Smooth muscle cell of the brain vasculature (primary cell): ENCODE results near the gene GSDME.
A peak's percentile ranks its signal among the peaks of the same experiment; 100 is the strongest.
"Not testable (repeated sequence)": the region's sequence is repeated elsewhere in the genome, so short reads cannot be mapped to it uniquely, and the experiment has no call there.

Experiments used
- DNase-seq: peaks from one replicate; pipeline ENCODE4 v3.0.0-alpha.2; 2012; ENCODE audit warnings: low read depth, low spot score

The GSDME gene

GRCh38 chr7:24742506-24743162 lies 14.6 kb downstream of the GSDME start:
- no peak for DNase-seq

GRCh38 chr7:24741679-24742505 lies 15.4 kb downstream of the GSDME start:
- peak; percentile 86 for DNase-seq

- no peak for DNase-seq
These were observed 16.4 kb downstream of the GSDME start for GRCh38 chr7:24740871-24741270.

- no peak for DNase-seq
These were observed 18.0 kb downstream of the GSDME start for GRCh38 chr7:24739306-24739705.

- no peak for DNase-seq
These were observed 18.7 kb downstream of the GSDME start for GRCh38 chr7:24738577-24738976.

GRCh38 chr7:24737281-24737680 lies 20.0 kb downstream of the GSDME start:
- DNase-seq, result no peak

GRCh38 chr7:24735594-24735993 lies 21.7 kb downstream of the GSDME start:
- not testable (repeated sequence) for DNase-seq

GRCh38 chr7:24734306-24734705 lies 23.0 kb downstream of the GSDME start:
- no peak for DNase-seq

GRCh38 chr7:24733414-24734060 lies 23.7 kb downstream of the GSDME start:
- no peak for DNase-seq

- no peak for DNase-seq
These were observed 24.4 kb downstream of the GSDME start for GRCh38 chr7:24732646-24733413.

- no peak for DNase-seq
These were observed 26.0 kb downstream of the GSDME start for GRCh38 chr7:24731313-24731712.

GRCh38 chr7:24730018-24730369 lies 27.3 kb downstream of the GSDME start:
- DNase-seq, result no peak

- no peak for DNase-seq
These were observed 27.8 kb downstream of the GSDME start for GRCh38 chr7:24729365-24730017.

- DNase-seq, result no peak
These were observed 28.5 kb downstream of the GSDME start for GRCh38 chr7:24728503-24729364.

- DNase-seq, result no peak
These were observed 29.2 kb downstream of the GSDME start for GRCh38 chr7:24728121-24728500.

- DNase-seq, result no peak
These were observed 29.8 kb downstream of the GSDME start for GRCh38 chr7:24727154-24728120.

- DNase-seq, result no peak
These were observed 31.6 kb downstream of the GSDME start for GRCh38 chr7:24725554-24726241.

GRCh38 chr7:24724451-24725190 lies 32.6 kb downstream of the GSDME start:
- DNase-seq, result no peak
